ENCODE data around the gene RIMS3.

DNA sequence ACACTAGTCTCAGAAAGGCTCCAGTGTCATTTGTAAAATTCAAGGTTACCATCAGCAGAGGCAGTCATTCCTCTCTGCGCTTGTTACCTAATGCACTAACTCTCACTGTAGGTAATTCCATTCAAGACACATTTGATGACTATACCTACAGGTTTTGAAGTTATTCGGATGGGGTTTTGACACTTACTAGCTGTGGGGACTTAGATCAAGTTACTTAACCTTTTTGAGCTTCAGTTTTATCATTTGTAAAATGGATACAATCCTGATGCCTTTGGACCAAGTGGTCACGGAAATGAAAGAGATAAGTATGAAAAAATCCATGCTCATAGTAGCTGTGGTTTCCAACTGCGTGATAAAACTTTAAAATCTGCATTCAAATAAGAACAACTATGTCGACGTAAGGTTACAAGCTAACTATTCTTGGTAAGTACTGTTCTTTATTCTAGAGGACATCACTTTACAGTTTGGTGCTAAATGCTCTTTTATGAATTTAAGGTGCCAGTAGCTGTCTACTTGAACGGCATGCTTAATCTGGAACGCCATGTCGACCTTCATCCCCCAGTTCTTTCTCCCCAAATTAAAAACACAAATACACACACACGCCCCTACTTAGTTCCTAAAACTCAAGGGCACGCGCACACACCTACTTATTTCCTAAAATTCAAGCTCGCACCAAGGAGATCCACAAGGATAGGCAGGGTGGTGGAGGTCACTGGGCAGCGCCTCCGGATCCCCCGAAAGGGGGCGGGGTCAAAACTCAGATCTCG lies 25.5 kb upstream of the RIMS3 start:
- TF ChIP-seq, protein P1, sequence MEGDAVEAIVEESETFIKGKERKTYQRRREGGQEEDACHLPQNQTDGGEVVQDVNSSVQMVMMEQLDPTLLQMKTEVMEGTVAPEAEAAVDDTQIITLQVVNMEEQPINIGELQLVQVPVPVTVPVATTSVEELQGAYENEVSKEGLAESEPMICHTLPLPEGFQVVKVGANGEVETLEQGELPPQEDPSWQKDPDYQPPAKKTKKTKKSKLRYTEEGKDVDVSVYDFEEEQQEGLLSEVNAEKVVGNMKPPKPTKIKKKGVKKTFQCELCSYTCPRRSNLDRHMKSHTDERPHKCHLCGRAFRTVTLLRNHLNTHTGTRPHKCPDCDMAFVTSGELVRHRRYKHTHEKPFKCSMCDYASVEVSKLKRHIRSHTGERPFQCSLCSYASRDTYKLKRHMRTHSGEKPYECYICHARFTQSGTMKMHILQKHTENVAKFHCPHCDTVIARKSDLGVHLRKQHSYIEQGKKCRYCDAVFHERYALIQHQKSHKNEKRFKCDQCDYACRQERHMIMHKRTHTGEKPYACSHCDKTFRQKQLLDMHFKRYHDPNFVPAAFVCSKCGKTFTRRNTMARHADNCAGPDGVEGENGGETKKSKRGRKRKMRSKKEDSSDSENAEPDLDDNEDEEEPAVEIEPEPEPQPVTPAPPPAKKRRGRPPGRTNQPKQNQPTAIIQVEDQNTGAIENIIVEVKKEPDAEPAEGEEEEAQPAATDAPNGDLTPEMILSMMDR (IDR thresholded peaks at IDR 0.05), result no peak
- TF ChIP-seq, protein P2, sequence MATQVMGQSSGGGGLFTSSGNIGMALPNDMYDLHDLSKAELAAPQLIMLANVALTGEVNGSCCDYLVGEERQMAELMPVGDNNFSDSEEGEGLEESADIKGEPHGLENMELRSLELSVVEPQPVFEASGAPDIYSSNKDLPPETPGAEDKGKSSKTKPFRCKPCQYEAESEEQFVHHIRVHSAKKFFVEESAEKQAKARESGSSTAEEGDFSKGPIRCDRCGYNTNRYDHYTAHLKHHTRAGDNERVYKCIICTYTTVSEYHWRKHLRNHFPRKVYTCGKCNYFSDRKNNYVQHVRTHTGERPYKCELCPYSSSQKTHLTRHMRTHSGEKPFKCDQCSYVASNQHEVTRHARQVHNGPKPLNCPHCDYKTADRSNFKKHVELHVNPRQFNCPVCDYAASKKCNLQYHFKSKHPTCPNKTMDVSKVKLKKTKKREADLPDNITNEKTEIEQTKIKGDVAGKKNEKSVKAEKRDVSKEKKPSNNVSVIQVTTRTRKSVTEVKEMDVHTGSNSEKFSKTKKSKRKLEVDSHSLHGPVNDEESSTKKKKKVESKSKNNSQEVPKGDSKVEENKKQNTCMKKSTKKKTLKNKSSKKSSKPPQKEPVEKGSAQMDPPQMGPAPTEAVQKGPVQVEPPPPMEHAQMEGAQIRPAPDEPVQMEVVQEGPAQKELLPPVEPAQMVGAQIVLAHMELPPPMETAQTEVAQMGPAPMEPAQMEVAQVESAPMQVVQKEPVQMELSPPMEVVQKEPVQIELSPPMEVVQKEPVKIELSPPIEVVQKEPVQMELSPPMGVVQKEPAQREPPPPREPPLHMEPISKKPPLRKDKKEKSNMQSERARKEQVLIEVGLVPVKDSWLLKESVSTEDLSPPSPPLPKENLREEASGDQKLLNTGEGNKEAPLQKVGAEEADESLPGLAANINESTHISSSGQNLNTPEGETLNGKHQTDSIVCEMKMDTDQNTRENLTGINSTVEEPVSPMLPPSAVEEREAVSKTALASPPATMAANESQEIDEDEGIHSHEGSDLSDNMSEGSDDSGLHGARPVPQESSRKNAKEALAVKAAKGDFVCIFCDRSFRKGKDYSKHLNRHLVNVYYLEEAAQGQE (IDR thresholded peaks at IDR 0.05; ENCODE audit: insufficient read depth in 1 of 2, low read depth in 2 of 2, low read length in 1 of 2), result no peak; a peak in 1 of 4 replicates
- TF ChIP-seq TCF7L2 (IDR thresholded peaks at IDR 0.05; ENCODE audit: low read depth, low read length) (no peak; the same call in 1 of the 2 replicates), POLR2AphosphoS5 (IDR thresholded peaks at IDR 0.05; ENCODE audit: low read depth, low read length) (no peak)
